ENCODE data around the gene C2CD2L.

The C2CD2L gene

DNA sequence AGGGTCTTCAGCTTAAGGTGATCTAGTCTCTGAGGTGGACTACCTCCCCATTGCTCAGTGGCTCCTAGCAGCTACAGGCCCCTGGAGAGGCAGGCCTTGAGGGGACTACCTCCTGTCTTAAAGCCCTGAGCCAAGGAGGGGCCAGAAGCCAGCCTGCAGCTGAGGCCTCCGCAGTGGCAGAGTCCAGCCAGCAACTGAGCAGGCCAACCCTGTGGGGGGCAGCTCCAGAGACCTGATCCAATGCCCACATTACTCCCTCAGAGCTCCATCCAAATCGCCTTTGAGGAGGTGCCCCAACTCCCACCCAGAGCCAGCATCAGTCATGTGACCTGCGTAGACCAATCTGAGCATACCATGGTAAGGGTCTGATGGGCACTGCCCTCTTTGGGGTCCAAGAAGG lies 2.7 kb downstream of the C2CD2L start:
- H3K36me3 ChIP-seq (ENCODE audit: insufficient read depth, low read depth, low read length): no peaks in the 10 kb centered on the region
- H3K27ac ChIP-seq (ENCODE audit: low read length): no peak overlapping the region
- peaks cover 24% of the 10 kb centered on the region for H3K27me3 ChIP-seq (ENCODE audit: insufficient read depth, low read length)
- H3K4me3 ChIP-seq (ENCODE audit: low read length): no peak overlapping the region
- H3K9ac ChIP-seq (ENCODE audit: low read depth, low read length): no peak overlapping the region
- peaks cover 7% of the 10 kb centered on the region; the same call in 1 of the 2 replicates for H3K4me1 ChIP-seq (ENCODE audit: insufficient read depth, low read length)
- H3K9me3 ChIP-seq (ENCODE audit: insufficient read depth, low read depth, low read length): no peaks in the 10 kb centered on the region

GRCh38 chr11:119110439-119110838 lies 3.3 kb downstream of the C2CD2L start:
- Histone ChIP-seq H3K4me3 (ENCODE audit: low read length) (no peak overlapping the region), H3K27me3 (ENCODE audit: insufficient read depth, low read length) (peaks cover 24% of the 10 kb centered on the region), H3K27ac (ENCODE audit: low read length) (no peak overlapping the region), H3K36me3 (ENCODE audit: insufficient read depth, low read depth, low read length) (no peaks in the 10 kb centered on the region), H3K9ac (ENCODE audit: low read depth, low read length) (no peak overlapping the region), H3K4me1 (ENCODE audit: insufficient read depth, low read length) (peaks cover 7% of the 10 kb centered on the region; the same call in 1 of the 2 replicates), H3K9me3 (ENCODE audit: insufficient read depth, low read depth, low read length) (no peaks in the 10 kb centered on the region)

DNA sequence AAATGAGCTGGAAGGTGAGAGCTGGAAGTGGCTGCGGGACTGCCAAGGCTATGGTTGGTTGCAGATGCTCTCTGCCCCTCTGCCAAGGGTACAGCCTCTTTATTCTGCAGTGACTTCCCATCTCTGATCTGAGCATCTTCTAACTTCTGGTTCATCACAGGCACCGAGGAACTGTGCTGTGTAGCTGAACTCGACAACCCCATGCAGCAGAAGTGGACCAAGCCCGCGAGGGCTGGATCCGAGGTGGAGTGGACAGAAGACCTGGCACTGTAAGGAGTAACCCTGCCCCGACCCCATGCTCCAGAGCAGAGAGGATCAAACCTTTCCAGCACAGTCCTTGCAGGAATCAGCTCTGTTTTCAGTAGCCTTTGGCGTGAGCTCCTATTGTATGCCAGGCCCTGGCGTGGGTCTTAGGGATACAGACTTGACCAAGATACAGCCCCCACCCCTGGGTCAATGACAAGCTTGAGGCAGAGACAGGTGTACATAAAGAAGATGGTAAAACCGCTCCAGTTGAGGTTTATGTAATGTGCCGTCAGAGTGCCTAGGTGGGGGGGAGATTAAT lies 4.3 kb downstream of the C2CD2L start:
- Histone ChIP-seq H3K9ac (ENCODE audit: low read depth, low read length) (no peak overlapping the region), H3K9me3 (ENCODE audit: insufficient read depth, low read depth, low read length) (no peaks in the 10 kb centered on the region), H3K4me3 (ENCODE audit: low read length) (no peak overlapping the region), H3K27me3 (ENCODE audit: insufficient read depth, low read length) (peaks cover 24% of the 10 kb centered on the region), H3K27ac (ENCODE audit: low read length) (no peak overlapping the region), H3K36me3 (ENCODE audit: insufficient read depth, low read depth, low read length) (no peaks in the 10 kb centered on the region), H3K4me1 (ENCODE audit: insufficient read depth, low read length) (peaks cover 4% of the 10 kb centered on the region; the same call in 1 of the 2 replicates)

DNA sequence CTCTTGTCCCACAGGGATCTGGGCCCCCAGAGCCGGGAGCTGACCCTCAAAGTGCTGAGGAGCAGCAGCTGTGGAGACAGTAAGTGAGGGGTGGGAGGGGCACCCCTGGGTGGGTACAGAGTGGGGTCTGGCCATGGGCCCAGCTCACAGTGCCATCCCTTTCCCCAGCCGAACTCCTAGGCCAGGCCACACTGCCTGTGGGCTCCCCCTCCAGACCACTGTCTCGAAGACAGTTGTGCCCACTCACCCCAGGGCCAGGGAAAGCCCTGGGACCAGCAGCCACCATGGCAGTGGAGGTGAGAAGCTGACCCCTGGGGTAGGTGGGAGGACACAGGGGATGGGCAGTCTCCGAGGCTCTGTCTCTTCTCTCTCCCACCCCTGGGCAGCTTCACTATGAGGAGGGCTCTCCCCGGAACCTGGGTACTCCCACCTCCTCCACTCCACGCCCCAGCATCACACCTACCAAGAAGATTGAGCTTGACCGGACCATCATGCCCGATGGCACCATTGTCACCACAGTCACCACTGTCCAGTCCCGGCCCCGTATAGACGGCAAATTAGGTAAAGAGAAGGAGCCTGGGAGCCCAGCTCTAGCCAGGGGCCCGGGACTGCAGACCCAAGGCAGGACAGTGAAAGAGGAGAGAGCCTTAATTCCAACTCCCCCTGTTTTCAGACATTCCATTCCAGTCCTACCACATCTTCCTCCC lies 5.3 kb downstream of the C2CD2L start:
- Histone ChIP-seq H3K36me3 (ENCODE audit: insufficient read depth, low read depth, low read length) (no peaks in the 10 kb centered on the region), H3K27me3 (ENCODE audit: insufficient read depth, low read length) (peaks cover 21% of the 10 kb centered on the region), H3K27ac (ENCODE audit: low read length) (no peak overlapping the region), H3K9ac (ENCODE audit: low read depth, low read length) (no peak overlapping the region), H3K4me3 (ENCODE audit: low read length) (no peak overlapping the region), H3K9me3 (ENCODE audit: insufficient read depth, low read depth, low read length) (no peaks in the 10 kb centered on the region), H3K4me1 (ENCODE audit: insufficient read depth, low read length) (no peaks in the 10 kb centered on the region)

- Histone ChIP-seq H3K27me3 (ENCODE audit: insufficient read depth, low read length) (peaks cover 9% of the 10 kb centered on the region), H3K9me3 (ENCODE audit: insufficient read depth, low read depth, low read length) (no peaks in the 10 kb centered on the region), H3K4me1 (ENCODE audit: insufficient read depth, low read length) (no peaks in the 10 kb centered on the region), H3K4me3 (ENCODE audit: low read length) (no peak overlapping the region), H3K36me3 (ENCODE audit: insufficient read depth, low read depth, low read length) (no peaks in the 10 kb centered on the region), H3K27ac (ENCODE audit: low read length) (no peak overlapping the region), H3K9ac (ENCODE audit: low read depth, low read length) (no peak overlapping the region)
These were observed 6.6 kb downstream of the C2CD2L start for GRCh38 chr11:119113716-119114115.

GRCh38 chr11:119114351-119114750 lies 7.2 kb downstream of the C2CD2L start:
- Histone ChIP-seq H3K4me3 (ENCODE audit: low read length) (no peak overlapping the region), H3K27ac (ENCODE audit: low read length) (no peak overlapping the region), H3K36me3 (ENCODE audit: insufficient read depth, low read depth, low read length) (no peaks in the 10 kb centered on the region), H3K27me3 (ENCODE audit: insufficient read depth, low read length) (peaks cover 3% of the 10 kb centered on the region; the same call in 1 of the 2 replicates), H3K9ac (ENCODE audit: low read depth, low read length) (no peak overlapping the region), H3K4me1 (ENCODE audit: insufficient read depth, low read length) (no peaks in the 10 kb centered on the region), H3K9me3 (ENCODE audit: insufficient read depth, low read depth, low read length) (no peaks in the 10 kb centered on the region)

DNA sequence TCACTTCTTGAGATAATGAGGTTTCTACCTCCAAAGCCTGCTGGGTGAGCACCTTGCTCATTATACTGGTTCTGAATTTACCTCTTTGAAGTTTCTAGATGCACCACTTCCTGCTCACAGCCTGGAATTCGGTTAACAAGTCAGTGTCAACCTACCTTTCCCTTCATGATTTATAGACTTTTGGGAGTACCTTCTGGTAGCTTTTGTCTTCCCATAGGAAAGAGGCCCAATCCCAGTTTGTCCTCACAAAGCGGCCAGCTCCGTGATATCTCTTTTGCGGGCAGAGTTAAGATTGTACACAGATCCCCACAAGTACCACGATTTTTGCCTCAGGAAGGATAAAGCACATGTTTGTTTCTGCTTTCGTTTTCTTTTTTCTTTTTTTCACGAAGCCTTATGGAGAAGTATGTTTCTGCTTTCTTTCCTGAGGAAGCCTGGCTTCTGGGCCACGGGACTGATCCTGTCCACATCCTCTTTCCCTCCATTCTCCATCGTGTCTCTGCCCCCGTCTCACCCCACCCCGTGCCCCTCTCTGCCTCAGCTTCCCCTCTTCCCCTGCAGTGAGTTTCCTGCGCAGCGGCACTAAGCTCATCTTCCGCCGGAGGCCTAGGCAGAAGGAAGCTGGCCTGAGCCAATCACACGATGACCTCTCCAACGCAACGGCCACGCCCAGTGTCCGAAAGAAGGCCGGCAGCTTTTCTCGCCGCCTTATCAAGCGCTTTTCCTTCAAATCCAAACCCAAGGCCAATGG lies 8.5 kb downstream of the C2CD2L start:
- H3K9ac ChIP-seq (ENCODE audit: low read depth, low read length): no peak overlapping the region
- H3K9me3 ChIP-seq (ENCODE audit: insufficient read depth, low read depth, low read length): no peaks in the 10 kb centered on the region
- no peak overlapping the region for H3K27ac ChIP-seq (ENCODE audit: low read length)
- H3K4me1 ChIP-seq (ENCODE audit: insufficient read depth, low read length): peaks cover 2% of the 10 kb centered on the region; the same call in 1 of the 2 replicates
- no peak overlapping the region for H3K4me3 ChIP-seq (ENCODE audit: low read length)
- no peaks in the 10 kb centered on the region for H3K36me3 ChIP-seq (ENCODE audit: insufficient read depth, low read depth, low read length)
- H3K27me3 ChIP-seq (ENCODE audit: insufficient read depth, low read length): no peaks in the 10 kb centered on the region

DNA sequence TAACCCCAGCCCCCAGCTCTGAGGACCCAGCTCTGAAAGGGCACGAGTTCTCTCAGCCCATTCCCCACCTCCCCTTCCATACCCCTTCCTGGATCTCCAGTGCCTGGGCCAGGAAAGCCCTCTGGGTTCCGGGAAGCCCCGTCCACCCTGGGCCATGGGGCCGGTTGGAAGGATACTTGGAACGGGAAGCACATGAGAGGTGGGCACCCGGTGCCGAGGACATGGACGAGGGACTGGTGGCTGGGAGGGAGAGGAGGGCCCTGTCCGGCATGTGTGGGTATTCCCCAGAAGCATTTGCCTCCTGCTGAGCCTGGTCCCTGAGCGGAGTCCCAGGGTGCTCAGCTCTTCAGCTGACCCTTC lies 9.1 kb downstream of the C2CD2L start:
- Histone ChIP-seq H3K9ac (ENCODE audit: low read depth, low read length) (no peak overlapping the region), H3K27me3 (ENCODE audit: insufficient read depth, low read length) (no peaks in the 10 kb centered on the region), H3K9me3 (ENCODE audit: insufficient read depth, low read depth, low read length) (no peaks in the 10 kb centered on the region), H3K4me1 (ENCODE audit: insufficient read depth, low read length) (peaks cover 2% of the 10 kb centered on the region; the same call in 1 of the 2 replicates), H3K36me3 (ENCODE audit: insufficient read depth, low read depth, low read length) (no peaks in the 10 kb centered on the region), H3K27ac (ENCODE audit: low read length) (no peak overlapping the region), H3K4me3 (ENCODE audit: low read length) (no peak overlapping the region)

DNA sequence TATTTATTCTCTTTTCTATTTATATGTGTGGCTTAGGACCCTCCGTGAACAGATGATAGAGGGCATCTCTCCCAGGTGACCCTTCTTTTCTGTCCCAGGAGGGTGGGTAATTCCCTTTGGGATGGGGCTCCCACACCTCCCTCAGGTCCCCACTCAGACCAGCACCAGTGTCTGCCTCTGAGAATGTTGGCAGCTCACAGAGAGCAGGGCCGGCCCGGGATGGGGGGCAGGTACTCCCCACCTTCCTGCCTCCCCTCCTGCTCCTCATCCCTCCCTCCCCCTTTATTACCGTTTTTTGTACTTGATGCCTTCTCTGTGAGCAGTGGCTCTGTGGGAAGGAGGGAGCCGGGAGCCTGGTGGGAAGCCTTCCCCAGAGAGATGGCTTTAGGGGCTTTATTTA lies 9.5 kb downstream of the C2CD2L start:
- Histone ChIP-seq H3K4me1 (ENCODE audit: insufficient read depth, low read length) (peaks cover 2% of the 10 kb centered on the region; the same call in 1 of the 2 replicates), H3K36me3 (ENCODE audit: insufficient read depth, low read depth, low read length) (no peaks in the 10 kb centered on the region)

DNA sequence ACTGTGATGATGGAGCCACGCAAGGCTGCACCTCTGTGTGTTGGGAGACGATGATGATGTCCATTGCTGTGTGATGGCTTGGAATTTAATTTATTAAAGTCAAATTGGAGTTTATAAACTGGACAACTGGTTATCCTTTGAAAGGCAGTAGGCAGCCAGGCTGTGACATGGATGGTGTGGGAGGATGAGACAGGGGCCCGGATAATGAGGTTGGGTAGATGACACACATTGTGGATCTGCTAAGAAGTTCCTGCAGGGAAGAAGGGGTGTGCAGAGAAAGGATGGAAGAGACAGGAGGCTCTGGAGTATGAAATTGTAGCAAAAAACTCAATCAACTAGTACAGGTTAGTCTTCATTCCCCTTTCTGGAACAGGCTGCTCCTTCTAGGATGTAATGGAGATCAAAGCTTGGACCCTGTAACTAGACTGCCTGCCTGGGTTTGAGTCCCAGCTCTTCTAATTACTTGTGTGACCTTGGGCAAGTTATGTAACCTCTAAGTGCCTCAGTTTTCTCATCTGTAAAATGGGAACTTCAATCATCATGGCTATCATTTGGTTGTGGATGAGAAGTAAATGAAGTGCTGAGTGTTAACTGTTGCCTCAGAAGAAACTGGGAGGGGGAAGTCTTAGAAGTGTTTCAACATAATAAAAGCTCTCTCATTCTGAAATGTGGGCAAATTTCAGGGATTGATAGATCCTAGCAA lies 10.0 kb downstream of the C2CD2L start:
- Histone ChIP-seq H3K4me1 (ENCODE audit: insufficient read depth, low read length) (peaks cover 4% of the 10 kb centered on the region; the same call in 1 of the 2 replicates), H3K36me3 (ENCODE audit: insufficient read depth, low read depth, low read length) (no peaks in the 10 kb centered on the region), H3K27me3 (ENCODE audit: insufficient read depth, low read length) (no peaks in the 10 kb centered on the region), H3K27ac (ENCODE audit: low read length) (no peak overlapping the region), H3K9ac (ENCODE audit: low read depth, low read length) (no peak overlapping the region), H3K4me3 (ENCODE audit: low read length) (no peak overlapping the region), H3K9me3 (ENCODE audit: insufficient read depth, low read depth, low read length) (no peaks in the 10 kb centered on the region)

More for the DNA sequence above, 9.5 kb downstream of the C2CD2L start:
- Histone ChIP-seq H3K4me3 (ENCODE audit: low read length) (no peak overlapping the region), H3K9ac (ENCODE audit: low read depth, low read length) (no peak overlapping the region), H3K9me3 (ENCODE audit: insufficient read depth, low read depth, low read length) (no peaks in the 10 kb centered on the region), H3K27me3 (ENCODE audit: insufficient read depth, low read length) (no peaks in the 10 kb centered on the region), H3K27ac (ENCODE audit: low read length) (no peak overlapping the region)

GRCh38 chr11:119118227-119118626 lies 11.1 kb downstream of the C2CD2L start:
- Histone ChIP-seq H3K36me3 (ENCODE audit: insufficient read depth, low read depth, low read length) (no peaks in the 10 kb centered on the region), H3K27ac (ENCODE audit: low read length) (no peak overlapping the region), H3K9me3 (ENCODE audit: insufficient read depth, low read depth, low read length) (no peaks in the 10 kb centered on the region), H3K9ac (ENCODE audit: low read depth, low read length) (no peak overlapping the region), H3K27me3 (ENCODE audit: insufficient read depth, low read length) (no peaks in the 10 kb centered on the region), H3K4me1 (ENCODE audit: insufficient read depth, low read length) (peaks cover 9% of the 10 kb centered on the region), H3K4me3 (ENCODE audit: low read length) (no peak overlapping the region)
